RWPE2 (cell line): ENCODE data around the gene MMRN2.

Source experiments
- ATAC-seq: fragments of 200-7000 bp; cut with Tn5 transposase; 3 replicates; pipeline ENCODE4 v1.9.1; 2021; ENCODE audit warnings: low read depth
- DNase-seq: peaks from one replicate; pipeline ENCODE4 v3.0.0-alpha.2; 2020; ENCODE audit warnings: low spot score
- H3K27ac ChIP-seq: fragments of 450-650 bp; 2 replicates; pipeline ENCODE4 v1.5.1; 2017; ENCODE audit warnings: mild to moderate bottlenecking; ENCODE audit not compliant: poor library complexity, severe bottlenecking
- H3K27me3 ChIP-seq: fragments of 250-450 bp; sonication (Bioruptor Pico); 2 replicates; pipeline ENCODE4 v1.5.1; 2021; ENCODE audit warnings: mild to moderate bottlenecking, moderate library complexity; ENCODE audit not compliant: insufficient read depth, poor library complexity, severe bottlenecking
- H3K36me3 ChIP-seq: fragments of 250-450 bp; sonication (Bioruptor Pico); 2 replicates; pipeline ENCODE4 v1.5.1; 2020; ENCODE audit warnings: low read depth, mild to moderate bottlenecking, moderate library complexity
- H3K4me1 ChIP-seq: fragments of 250-450 bp; sonication (Bioruptor Pico); 2 replicates; pipeline ENCODE4 v1.5.1; 2021; ENCODE audit warnings: mild to moderate bottlenecking, moderate library complexity; ENCODE audit not compliant: insufficient read depth, poor library complexity, severe bottlenecking
- H3K4me3 ChIP-seq: fragments of 250-450 bp; sonication (Bioruptor Pico); 2 replicates; pipeline ENCODE4 v1.5.1; 2021; ENCODE audit warnings: mild to moderate bottlenecking, moderate library complexity; ENCODE audit not compliant: severe bottlenecking
- H3K9me3 ChIP-seq: fragments of 250-450 bp; sonication (Bioruptor Pico); 2 replicates; pipeline ENCODE4 v1.5.1; 2021; ENCODE audit warnings: mild to moderate bottlenecking, moderate library complexity; ENCODE audit not compliant: severe bottlenecking
- TF ChIP-seq, protein P1 (sequence below): fragments of 450-650 bp; IDR thresholded peaks from one replicate; pipeline ENCODE4 v1.5.1; 2017; ENCODE audit warnings: mild to moderate bottlenecking, moderate library complexity; ENCODE audit not compliant: poor library complexity, severe bottlenecking

MMRN2 gene

DNA sequence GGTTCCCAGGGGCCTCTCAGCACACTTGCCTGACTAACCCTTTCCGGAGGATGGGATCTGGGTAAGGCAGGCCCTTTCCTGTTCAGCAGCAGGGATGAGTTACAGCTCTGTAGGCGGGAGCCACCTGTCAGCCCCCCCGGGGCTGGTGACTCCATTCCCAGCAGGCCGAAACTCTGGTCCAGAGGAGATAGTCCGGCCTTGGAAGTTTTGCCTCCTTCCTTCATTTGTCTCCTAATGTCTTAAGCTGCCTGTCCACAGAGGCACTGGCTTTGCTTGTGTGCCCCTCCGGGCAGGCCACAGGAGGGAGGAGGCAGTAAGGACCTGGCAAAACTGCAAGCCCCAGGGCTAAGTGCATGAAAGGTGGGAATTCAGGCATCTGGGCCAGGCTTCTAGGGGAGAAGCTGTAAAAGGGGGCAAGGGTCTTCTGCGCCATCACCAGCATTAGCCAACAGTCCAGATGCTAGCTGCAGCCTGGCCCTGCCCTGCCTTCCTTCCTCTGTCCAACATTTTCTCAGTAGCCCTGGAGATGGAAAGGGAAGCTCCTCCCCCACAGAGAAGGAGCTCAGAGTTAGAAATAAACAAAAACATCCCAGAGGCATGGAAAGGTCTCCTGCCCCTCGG, 12.1 kb upstream of the MMRN2 start:
- peaks cover 27% of the 10 kb centered on the region for H3K4me1 ChIP-seq
- DNase-seq (no peak), ATAC-seq (peak; percentile 46)
- no peaks in the 10 kb centered on the region for H3K9me3 ChIP-seq
- peak overlapping the region; percentile 92 for H3K27ac ChIP-seq
- H3K36me3 ChIP-seq, result no peaks in the 10 kb centered on the region; the same call in 1 of the 2 replicates
- peak overlapping the region; percentile 53 for H3K4me3 ChIP-seq
- no peaks in the 10 kb centered on the region for H3K27me3 ChIP-seq
- TF ChIP-seq, protein P1, sequence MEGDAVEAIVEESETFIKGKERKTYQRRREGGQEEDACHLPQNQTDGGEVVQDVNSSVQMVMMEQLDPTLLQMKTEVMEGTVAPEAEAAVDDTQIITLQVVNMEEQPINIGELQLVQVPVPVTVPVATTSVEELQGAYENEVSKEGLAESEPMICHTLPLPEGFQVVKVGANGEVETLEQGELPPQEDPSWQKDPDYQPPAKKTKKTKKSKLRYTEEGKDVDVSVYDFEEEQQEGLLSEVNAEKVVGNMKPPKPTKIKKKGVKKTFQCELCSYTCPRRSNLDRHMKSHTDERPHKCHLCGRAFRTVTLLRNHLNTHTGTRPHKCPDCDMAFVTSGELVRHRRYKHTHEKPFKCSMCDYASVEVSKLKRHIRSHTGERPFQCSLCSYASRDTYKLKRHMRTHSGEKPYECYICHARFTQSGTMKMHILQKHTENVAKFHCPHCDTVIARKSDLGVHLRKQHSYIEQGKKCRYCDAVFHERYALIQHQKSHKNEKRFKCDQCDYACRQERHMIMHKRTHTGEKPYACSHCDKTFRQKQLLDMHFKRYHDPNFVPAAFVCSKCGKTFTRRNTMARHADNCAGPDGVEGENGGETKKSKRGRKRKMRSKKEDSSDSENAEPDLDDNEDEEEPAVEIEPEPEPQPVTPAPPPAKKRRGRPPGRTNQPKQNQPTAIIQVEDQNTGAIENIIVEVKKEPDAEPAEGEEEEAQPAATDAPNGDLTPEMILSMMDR, result no peak

DNA sequence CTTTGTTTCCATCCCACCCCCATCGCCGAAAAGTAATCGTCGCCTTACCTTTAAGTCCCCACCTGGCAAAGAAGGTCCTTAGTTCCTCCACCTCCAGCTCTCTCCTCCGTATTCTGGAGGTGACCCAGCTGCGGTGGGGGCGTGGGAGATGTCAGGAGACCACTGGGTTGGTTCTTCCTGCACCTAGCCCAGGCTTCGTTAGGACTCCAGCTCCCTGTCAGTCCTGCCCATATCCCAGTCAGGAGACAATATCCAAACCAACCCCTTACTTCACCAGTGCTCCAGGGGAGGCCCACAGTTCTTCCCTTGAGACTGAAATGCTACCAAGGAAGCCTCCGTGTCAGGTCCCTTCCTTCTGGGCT, 11.6 kb upstream of the MMRN2 start:
- Histone ChIP-seq H3K9me3 (no peaks in the 10 kb centered on the region), H3K36me3 (no peaks in the 10 kb centered on the region; the same call in 1 of the 2 replicates), H3K4me3 (peak overlapping the region; percentile 53), H3K27me3 (no peaks in the 10 kb centered on the region), H3K4me1 (peaks cover 21% of the 10 kb centered on the region), H3K27ac (peak overlapping the region; percentile 92)
- TF ChIP-seq, protein P1, result no peak
- DNase-seq (no peak), ATAC-seq (no peak)

DNA sequence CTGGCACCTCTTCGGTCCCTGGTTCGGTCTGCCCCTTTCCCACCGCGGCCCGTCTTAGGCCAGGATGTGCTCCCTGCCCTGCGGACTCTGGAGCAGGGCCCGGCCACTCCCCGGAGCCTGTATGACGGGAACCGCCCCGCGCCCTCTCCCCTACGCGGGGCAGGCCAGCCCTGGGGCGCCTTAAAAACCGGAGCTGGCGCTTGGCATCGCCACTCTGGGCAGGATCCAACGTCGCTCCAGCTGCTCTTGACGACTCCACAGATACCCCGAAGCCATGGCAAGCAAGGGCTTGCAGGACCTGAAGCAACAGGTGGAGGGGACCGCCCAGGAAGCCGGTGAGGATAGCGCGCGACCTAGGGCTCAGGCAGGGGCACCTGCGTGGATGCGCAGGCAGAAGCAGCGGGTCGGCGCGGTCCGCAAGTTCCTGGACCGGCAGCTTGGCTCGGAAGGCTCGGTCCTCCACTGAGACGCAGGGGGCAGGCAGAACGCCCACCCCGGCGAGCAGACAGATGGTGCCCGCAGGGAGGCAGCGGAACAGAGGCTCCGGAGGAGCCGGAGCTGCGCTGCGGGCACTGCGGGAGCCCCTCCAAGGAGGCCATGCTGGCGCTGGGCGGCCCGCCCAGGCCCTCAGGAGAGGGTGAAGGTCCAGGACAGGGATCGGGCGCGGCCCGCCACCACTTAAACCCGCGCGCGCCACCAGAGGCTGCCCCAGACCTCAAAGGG, 11.0 kb upstream of the MMRN2 start, which contains the start of gene ADIRF:
ADIRF (plus strand) TSS at position 212 of the 723 bp plus-strand sequence; CDS start at position 275, 63 bp downstream.
- no peaks in the 10 kb centered on the region for H3K27me3 ChIP-seq
- H3K36me3 ChIP-seq, result no peaks in the 10 kb centered on the region; the same call in 1 of the 2 replicates
- H3K4me1 ChIP-seq, result peaks cover 21% of the 10 kb centered on the region
- TF ChIP-seq, protein P1, result peak; percentile 9
- H3K9me3 ChIP-seq, result no peaks in the 10 kb centered on the region
- ATAC-seq (peak; percentile 28), DNase-seq (no peak)
- H3K27ac ChIP-seq, result peak within 1 kb of the TSS; percentile 92
- H3K4me3 ChIP-seq, result peak within 1 kb of the TSS; percentile 53

DNA sequence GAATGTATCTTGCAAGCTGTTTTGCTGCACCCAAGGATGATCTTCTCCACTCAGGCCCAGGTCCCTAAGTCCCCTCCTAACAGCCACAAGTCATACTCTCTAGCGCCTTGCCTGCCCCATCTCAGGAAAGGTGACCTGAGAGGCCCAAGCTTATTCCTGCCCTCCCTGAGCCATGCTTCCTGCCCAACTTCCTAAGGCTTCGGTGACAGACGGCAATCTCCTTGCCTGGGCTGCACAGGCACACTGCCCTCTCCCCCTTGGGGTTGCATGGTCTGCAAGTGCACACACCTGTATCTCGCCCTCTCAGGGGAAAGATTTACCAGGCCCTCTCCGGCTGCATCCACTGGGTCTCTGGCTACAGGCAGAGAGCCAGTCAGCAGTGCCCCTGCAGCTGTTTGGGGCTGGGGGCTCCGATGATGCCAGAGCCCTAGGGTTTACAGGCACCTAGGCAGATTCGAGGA, 10.1 kb upstream of the MMRN2 start:
- Histone ChIP-seq H3K27ac (peak overlapping the region; percentile 92), H3K27me3 (no peaks in the 10 kb centered on the region), H3K4me3 (no peak overlapping the region), H3K4me1 (peaks cover 21% of the 10 kb centered on the region), H3K9me3 (no peaks in the 10 kb centered on the region), H3K36me3 (no peaks in the 10 kb centered on the region; the same call in 1 of the 2 replicates)
- DNase-seq (no peak), ATAC-seq (no peak)
- TF ChIP-seq, protein P1, result no peak
